DMS 273 (cell line): Measurements from ENCODE around the gene CAMTA1.
A peak's percentile ranks its signal among the peaks of the same experiment; 100 is the strongest.

Experiments used
- DNase-seq: peaks from one replicate; lab custom pipeline; 2025; ENCODE audit not compliant: unreplicated experiment; lab: John Stamatoyannopoulos, UW

Gene CAMTA1

DNA sequence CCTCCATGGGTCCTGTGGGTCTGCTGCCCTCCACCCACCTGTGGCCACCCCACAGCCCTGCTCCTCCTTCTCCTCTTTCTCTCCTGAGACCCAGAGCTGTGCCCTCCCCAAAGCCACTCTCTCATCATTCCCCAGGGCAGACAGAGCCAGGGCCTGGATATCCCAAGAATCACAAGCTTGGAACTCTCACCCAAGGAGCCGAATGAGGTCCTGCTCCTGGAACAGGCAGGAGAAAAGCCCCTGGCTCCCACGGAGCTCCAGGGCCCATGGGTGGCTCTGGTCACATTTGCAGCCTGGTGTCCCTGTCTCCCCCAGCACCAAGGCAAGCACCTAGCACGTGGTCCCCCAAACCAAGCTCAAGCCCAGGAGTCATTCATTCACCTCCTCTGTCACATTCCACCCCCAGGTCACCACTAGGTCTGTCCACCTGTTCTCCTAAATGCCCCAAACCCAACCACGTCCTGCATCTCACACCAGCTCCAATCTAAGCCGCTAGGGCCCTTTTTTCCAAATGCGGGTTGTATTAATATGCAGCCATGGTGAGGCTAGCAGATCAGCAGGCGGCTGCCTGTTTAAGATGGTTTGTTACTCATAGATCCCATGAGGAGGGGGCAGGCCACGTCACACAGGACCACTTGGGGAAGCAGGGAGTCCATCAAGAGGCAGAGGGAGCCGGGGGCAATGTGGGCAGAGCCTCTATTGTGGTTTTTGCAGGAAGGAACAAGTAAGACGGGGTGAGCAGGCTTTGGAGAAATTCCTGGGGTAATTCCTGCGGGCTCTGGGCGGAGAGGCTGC is 770.3 kb downstream of the CAMTA1 start:
- no peak for DNase-seq

- DNase-seq, result no peak
Observed at GRCh38 chr1:7557301-7557891, 772.1 kb downstream of the CAMTA1 start.

DNA sequence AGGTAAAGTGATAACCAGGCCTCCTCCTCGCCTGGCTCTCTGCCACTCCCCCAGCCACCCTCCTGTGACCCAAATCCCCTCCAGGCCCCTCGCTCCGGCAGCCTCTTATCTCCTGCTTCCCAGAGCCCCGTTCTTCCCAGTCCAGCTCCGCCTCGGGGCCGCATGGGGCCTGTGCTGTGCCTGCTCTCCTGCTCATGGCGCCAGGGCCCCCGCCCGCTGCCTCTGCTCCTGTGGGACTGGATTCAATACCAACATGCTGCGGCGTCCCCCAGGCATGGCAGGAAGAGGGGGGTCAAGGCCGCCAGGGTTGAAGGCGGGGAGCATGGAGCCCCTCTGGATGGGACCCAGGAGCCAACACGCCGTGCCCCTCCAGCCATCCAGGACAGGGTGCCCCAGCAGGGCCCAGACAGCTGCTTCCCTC is 772.8 kb downstream of the CAMTA1 start:
- no peak for DNase-seq

DNA sequence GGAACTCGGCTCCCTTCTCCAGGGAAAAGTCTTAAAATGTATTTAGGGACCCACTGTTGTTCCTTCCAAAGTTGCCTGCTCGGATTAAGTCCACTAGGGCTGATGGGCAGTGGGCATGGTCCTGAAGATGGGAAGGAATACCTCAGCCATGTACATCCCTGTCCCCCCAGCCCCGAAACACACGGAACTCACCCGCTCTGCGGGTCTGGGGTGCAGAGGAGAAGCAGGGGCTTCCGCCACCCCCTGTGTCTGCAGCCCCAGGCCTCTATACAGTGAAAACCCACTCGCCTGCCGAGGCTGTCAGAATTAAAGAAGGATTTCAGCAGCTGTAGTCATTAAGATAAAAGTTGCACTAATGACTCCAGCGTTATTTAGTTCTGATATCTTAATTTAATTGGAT is 773.2 kb downstream of the CAMTA1 start:
- no peak for DNase-seq

- peak; percentile 64 for DNase-seq
Observed at GRCh38 chr1:7558921-7559869, 773.9 kb downstream of the CAMTA1 start.

DNA sequence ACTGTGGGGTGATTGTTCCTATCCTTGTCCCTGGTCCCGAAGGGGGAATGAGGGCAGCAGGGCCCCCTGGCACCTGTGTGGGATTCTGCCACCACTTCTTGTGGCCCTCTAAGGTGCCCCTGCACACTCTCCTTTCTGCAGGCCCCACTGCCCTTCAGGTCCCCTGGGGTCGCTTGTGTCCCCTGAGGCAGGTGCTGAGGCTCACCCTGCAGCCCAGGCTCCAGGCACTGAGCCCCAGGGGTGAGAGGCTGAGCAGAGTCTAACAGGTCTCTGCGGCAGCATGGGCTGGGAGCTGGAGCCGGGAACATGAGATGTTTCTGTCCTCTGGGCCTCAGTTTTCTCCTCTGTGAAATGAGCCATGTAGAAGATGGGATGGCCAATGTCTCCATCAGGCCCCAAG is 774.9 kb downstream of the CAMTA1 start:
- DNase-seq, result no peak

- no peak for DNase-seq
Observed at GRCh38 chr1:7560601-7561181, 775.4 kb downstream of the CAMTA1 start.

- DNase-seq, result peak; percentile 63
Observed at GRCh38 chr1:7561331-7561921, 776.2 kb downstream of the CAMTA1 start.

DNA sequence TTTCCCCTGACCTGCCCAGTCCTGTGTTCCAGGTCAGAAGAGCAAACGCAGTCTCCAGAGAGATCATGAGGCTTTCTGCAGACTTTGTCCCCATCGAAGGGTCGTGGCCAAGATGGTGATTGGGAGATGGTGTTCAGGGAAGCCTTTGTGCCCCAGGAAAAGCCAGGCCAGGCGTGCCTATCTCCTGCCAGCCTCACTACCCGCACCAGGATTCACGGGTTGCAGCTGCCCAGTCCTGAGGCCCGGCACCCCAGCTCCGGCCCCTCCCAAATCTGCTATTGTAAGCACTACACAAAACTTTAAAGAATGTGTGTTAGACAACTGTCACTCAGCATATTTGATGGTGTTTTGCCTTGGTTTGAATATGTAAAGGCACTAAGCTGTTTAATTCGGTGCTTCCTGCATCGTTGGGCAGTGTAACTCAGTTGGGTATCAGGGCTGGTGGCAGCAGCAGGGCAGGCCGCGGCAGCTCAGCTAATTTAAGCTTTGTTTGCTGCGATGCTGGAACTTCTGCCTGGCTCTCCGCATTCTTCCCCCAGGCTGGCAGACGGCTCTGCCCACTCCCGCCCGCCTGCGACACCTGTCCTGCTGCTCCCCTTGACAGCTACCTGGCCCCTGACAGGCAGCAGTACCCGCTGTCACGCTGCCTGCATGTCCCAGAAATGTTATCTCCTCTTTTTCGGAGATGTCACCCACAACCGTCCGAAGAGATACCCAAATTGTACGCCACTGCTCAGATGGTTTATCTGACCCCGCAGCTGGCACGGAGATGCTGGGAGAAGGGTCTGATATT is 776.9 kb downstream of the CAMTA1 start:
- DNase-seq, result no peak

DNA sequence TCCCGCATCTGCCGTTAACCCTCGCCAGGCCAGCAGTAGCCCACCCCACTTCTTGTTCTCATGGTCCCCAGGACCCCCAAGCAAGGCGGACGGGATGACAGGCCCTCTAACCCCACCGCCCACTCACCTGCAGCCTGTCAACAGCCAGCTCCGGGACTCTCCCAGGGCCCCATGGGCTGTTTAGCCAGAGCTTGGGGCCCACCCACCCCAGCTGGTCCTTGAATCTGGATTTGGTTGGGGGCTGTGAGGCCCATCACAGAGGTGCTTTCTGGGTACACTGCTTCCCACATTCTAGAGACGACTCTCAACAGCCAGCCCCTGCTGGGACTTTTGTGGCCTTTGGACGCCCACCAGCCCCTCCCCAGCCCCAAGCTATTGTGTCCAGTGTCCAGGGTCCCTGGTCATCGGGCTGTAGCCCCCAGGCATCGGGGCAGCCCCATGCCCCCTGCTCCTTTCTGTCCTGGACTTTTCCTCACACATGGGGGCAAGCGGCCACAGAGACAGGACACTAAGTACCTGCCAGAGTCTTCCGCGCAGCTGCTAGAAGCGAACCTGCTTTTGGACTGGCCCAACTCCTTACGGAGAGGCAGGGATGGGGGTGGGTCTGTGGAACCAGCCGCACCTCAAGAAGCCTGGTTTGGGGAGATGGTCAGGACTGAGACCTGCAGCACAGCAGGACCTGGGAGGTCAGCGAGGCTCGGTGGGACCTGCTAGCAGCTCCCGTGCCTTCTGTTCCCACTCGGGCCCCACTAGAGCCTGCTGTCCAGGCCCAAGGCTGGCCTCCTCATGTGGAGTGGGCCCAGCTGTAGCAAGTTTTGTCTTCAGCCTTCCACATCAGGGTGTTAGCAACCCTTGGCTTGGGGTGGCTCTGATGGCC is 777.7 kb downstream of the CAMTA1 start:
- no peak for DNase-seq

- DNase-seq, result no peak
Observed at GRCh38 chr1:7564137-7564536, 778.9 kb downstream of the CAMTA1 start.

DNA sequence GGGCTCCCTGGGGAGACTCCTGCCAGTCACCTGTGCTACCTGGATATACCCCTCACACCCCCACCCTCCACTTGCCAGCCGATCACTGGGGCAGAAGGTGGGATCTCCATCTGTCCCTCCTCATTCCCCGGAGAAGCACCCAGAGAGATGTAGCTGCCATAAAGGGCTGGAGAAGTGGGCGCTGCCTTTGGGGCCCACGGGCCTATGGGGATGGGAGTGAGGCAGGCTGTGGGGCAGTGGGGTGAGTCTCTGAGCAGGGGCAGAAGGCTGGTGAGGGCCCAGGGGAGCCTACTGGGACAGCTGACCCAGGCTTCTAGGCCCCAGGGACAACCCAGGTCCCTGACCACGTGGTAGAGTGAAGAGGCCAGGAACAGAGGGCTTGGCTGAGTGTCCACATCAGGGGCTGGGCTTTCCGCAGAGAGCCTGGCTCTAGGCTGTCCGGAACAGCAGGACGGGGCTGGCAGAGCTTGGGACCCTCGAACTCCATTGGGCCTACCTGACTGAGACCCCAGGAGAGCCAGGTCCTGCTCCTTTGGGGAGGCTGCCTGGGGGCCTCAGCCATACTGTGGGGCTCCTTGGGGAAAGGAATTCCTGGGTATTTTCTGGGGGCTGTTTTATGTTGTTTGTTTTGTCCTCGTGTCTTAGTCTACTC is 780.0 kb downstream of the CAMTA1 start:
- no peak for DNase-seq

DNA sequence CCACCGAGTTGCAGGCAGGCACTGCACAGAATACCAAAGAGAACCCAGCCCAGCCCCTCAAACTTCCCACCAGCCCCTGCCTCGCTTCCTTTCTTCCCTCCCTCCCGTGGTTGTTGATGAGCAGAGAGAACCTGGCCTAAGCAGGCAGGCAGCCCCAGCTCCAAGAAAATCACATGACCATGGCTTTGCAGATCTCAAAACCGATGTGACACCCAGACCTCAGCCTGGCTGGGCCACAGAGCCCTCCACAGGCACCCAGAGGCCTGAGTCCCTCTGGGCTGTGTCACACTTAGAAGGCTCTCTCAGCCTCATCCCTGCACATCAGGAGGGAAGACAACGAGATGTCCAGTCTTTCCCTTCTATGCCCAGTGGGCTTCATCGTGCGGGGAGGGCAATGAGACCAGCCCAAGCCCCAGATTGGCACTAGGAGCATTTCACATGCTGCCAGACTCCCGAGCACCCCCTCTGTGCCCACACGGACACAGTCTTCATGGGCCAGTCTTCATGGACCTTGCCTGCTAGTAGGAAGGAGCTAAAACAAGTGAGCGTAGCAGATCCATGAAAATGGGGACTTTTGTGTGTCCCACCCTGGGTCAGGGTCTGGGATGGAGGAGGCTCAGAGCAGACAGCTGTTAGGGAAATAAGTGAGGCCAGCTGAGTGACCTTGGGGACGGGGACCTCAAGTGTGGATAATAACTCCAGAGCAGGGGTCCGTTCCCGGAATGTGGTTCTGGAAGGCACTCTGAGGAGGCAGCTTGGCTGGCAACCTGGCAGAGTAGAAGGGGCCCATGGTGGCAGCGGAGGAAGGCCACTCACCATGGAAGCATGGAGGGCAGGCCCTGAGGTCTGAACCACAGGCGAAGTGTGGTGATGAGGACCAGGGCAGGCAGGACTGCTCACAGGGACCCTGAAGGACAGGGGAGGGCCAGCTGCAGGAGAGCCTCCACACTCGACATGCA is 781.4 kb downstream of the CAMTA1 start:
- no peak for DNase-seq

- DNase-seq, result no peak
Observed at GRCh38 chr1:7567376-7567775, 782.1 kb downstream of the CAMTA1 start.

DNA sequence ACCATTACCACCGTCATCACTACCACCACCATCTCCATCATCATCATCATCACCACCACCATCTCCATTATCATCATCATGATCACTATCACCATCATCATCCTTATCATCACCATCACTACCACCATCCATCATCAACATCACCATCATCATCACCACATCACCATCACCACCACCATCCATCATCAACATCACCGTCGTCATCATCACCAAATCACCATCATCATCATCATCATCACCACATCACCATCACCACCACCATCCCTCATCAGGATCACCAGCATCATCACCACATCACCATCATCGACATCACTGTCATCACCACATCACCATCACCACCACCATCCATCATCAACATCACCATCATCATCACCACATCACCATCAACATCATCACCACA is 782.8 kb downstream of the CAMTA1 start:
- no peak for DNase-seq

- DNase-seq, result no peak
Observed at GRCh38 chr1:7568901-7569524, 783.8 kb downstream of the CAMTA1 start.

DNA sequence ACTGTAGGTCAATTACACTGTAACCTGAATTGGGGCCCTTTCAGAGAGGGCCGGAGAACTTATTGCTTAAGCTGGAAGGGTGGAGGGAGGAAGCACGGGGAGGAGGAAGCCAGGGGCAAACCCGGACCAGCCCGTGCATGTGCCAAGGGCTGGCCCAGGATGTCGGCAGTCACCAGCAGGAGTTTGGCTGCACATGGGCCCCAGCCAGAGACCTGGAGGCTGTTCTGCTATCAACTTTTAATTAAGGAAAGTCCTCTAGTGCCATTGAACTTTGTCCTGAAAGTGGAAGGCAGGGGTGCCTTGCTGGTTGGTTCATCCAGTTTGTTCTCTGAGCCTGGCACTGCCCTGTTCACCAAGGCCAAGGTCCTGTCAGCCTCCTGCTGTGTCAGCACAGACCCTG is 785.1 kb downstream of the CAMTA1 start:
- no peak for DNase-seq
